Stimulated activated CD8-positive, alpha-beta memory T cell treated with anti-CD3 and anti-CD28 coated beads, Interleukin-7, amount 100 ng/mL, for 48 hours (primary cell): Measurements from ENCODE around the gene APOA5.

Experiments used
- DNase-seq, 2 donors: peaks; one replicate each; pipeline ENCODE4 v3.0.0-alpha.2; 2020; ENCODE audit warnings: low read depth in 1 of 2; ENCODE audit errors: extremely low read depth in 1 of 2

APOA5 gene

GRCh38 chr11:116828632-116829524 lies 37.2 kb upstream of the APOA5 start:
- DNase-seq = no peak

- DNase-seq = no peak
Measured at GRCh38 chr11:116827461-116827860, 35.8 kb upstream of the APOA5 start.

- no peak for DNase-seq
Measured at GRCh38 chr11:116826751-116827431, 35.2 kb upstream of the APOA5 start.

- no peak for DNase-seq
Measured at GRCh38 chr11:116825854-116826750, 34.4 kb upstream of the APOA5 start.

GRCh38 chr11:116825434-116825833 lies 33.8 kb upstream of the APOA5 start:
- no peak for DNase-seq

GRCh38 chr11:116823031-116823843 lies 31.6 kb upstream of the APOA5 start, which contains the start of gene APOA4:
APOA4 (minus strand) TSS chr11:116823304; CDS start chr11:116823191, 113 bp downstream.
- DNase-seq = no peak

- DNase-seq = no peak
Measured at GRCh38 chr11:116822575-116822974, 30.9 kb upstream of the APOA5 start.

- no peak for DNase-seq
Measured at GRCh38 chr11:116821050-116821918, 29.6 kb upstream of the APOA5 start.

- DNase-seq = no peak
Measured at GRCh38 chr11:116819049-116819448, 27.4 kb upstream of the APOA5 start.

- no peak for DNase-seq
Measured at GRCh38 chr11:116814502-116814901, 22.8 kb upstream of the APOA5 start.

GRCh38 chr11:116813781-116814471 lies 22.2 kb upstream of the APOA5 start:
- DNase-seq = no peak

GRCh38 chr11:116813170-116813569 lies 21.5 kb upstream of the APOA5 start:
- no peak for DNase-seq

- DNase-seq = no peak
Measured at GRCh38 chr11:116812109-116812508, 20.4 kb upstream of the APOA5 start.

- no peak for DNase-seq
Measured at GRCh38 chr11:116811194-116811593, 19.5 kb upstream of the APOA5 start.

GRCh38 chr11:116808262-116809175 lies 16.8 kb upstream of the APOA5 start:
- DNase-seq = no peak

GRCh38 chr11:116807601-116808261 lies 16.1 kb upstream of the APOA5 start:
- no peak for DNase-seq

- DNase-seq = no peak
Measured at GRCh38 chr11:116804001-116804400, 12.3 kb upstream of the APOA5 start.
